K562 (cell line): ENCODE data around the gene IL17RB. TPM values are rescaled to one million over a fixed set of nuclear protein-coding genes. Genes with fewer than 3 reads are reported as not detected.

Source experiments
- ATF1 ChIP-seq, 2 experiments: fragments of 450-650 bp in 1 of 2; IDR thresholded peaks; 2 replicates each; pipeline ENCODE4 v1.6.1; 2016; ENCODE audit warnings: missing compliant biosample characterization in 1 of 2, missing genetic modification characterization in 1 of 2
- BMI1 ChIP-seq: fragments of 150-350 bp; IDR thresholded peaks from 2 replicates; pipeline ENCODE4 v1.6.1; 2014; ENCODE audit warnings: low read length
- CCNT2 ChIP-seq: IDR thresholded peaks from 2 replicates; pipeline ENCODE4 v1.6.1; 2011; ENCODE audit warnings: borderline replicate concordance, low read depth, mild to moderate bottlenecking, moderate library complexity, mixed read lengths, low read length; ENCODE audit not compliant: insufficient read length; ENCODE audit errors: extremely low read depth
- DIDO1 ChIP-seq: fragments of 450-650 bp; IDR thresholded peaks from 2 replicates; pipeline ENCODE4 v1.6.1; 2016; ENCODE audit warnings: low read depth, missing biosample characterization, missing genetic modification characterization
- HDAC1 ChIP-seq, 2 experiments: fragments of 450-650 bp; IDR thresholded peaks; 2 replicates each; pipeline ENCODE4 v1.6.1; 2016 to 2017; ENCODE audit warnings: inconsistent platforms in 1 of 2, mild to moderate bottlenecking in 1 of 2, moderate library complexity in 1 of 2
- IFI16 ChIP-seq: fragments of 250-450 bp; sonication (Bioruptor Pico); IDR thresholded peaks from 2 replicates; pipeline ENCODE4 v2.1.2; 2022; ENCODE audit warnings: mild to moderate bottlenecking, inconsistent platforms
- KLF6 ChIP-seq: fragments of 250-450 bp; sonication (Bioruptor Pico); IDR thresholded peaks from 2 replicates; pipeline ENCODE4 v1.4.0; 2020; ENCODE audit warnings: mild to moderate bottlenecking, moderate library complexity, borderline replicate concordance
- MTF1 ChIP-seq: fragments of 250-450 bp; sonication (Bioruptor Pico); IDR thresholded peaks from 2 replicates; pipeline ENCODE4 v1.9.0; 2021; ENCODE audit warnings: moderate library complexity, mild to moderate bottlenecking, inconsistent platforms, borderline replicate concordance
- PHF8 ChIP-seq: fragments of 200-600 bp; sonication (generic); IDR thresholded peaks from 2 replicates; pipeline ENCODE4 v1.6.1; 2012; ENCODE audit warnings: mixed run types, mild to moderate bottlenecking, inconsistent platforms, low read length, moderate library complexity, borderline replicate concordance
- POLR2B ChIP-seq: fragments of 450-650 bp; IDR thresholded peaks from 2 replicates; pipeline ENCODE4 v1.6.1; 2018; ENCODE audit warnings: low read depth; ENCODE audit not compliant: partially characterized antibody
- SREBF2 ChIP-seq: sonication (generic); formaldehyde crosslinking; IDR thresholded peaks from 2 replicates; pipeline ENCODE4 v1.4.0; 2020; ENCODE audit warnings: mild to moderate bottlenecking, missing genetic modification reagents
- TAF7 ChIP-seq: fragments of 450-650 bp; IDR thresholded peaks from 2 replicates; pipeline ENCODE4 v1.6.1; 2016; ENCODE audit warnings: missing genetic modification characterization, missing compliant biosample characterization
- TAL1 ChIP-seq: fragments of 450-650 bp; IDR thresholded peaks from 2 replicates; pipeline ENCODE4 v1.6.1; 2016; ENCODE audit warnings: mild to moderate bottlenecking
- ZNF121 ChIP-seq: sonication (generic); formaldehyde crosslinking; conservative IDR thresholded peaks from 2 replicates; pipeline ENCODE4 v1.8.0; 2022; ENCODE audit warnings: missing genetic modification reagents
- polyA plus RNA-seq, 8 experiments: library from polyadenylated mRNA; depleted of rRNA in 4 of 8; stranded (reverse) in 5 of 8; unstranded in 3 of 8; fragments of >200 nt; fragmentation: Nextera tagmentation in 2 of 8; fragmentation: Illumina TruSeq in 1 of 8; extraction: Ambion mirVana in 2 of 8; extraction: Trizol in 1 of 8; gene quantifications; 2 replicates each; pipeline versions ENCODE4 v1.2.1 to v1.2.3, GENCODE V29; 2011 to 2014; ENCODE audit warnings: inconsistent platforms in 1 of 8, missing spikeins in 1 of 8
- total RNA-seq, 7 experiments: library from RNA; depleted of rRNA in 6 of 7; stranded (reverse); fragments of >200 nt in 6 of 7; fragmentation: Illumina TruSeq in 2 of 7; extraction: Trizol in 2 of 7; gene quantifications; 2 replicates each; pipeline versions ENCODE4 v1.2.1 to v1.2.3, GENCODE V29; 2011 to 2021; ENCODE audit warnings: low replicate concordance in 1 of 7
- TF ChIP-seq, protein P1 (sequence below): sonication (generic); formaldehyde crosslinking; IDR thresholded peaks from 2 replicates; pipeline ENCODE4 v1.8.0; 2023; ENCODE audit warnings: mild to moderate bottlenecking, missing genetic modification reagents
- TF ChIP-seq, protein P2 (sequence below): fragments of 450-650 bp; formaldehyde crosslinking; conservative IDR thresholded peaks from 2 replicates; pipeline ENCODE4 v1.4.0; 2022; ENCODE audit warnings: mild to moderate bottlenecking, missing genetic modification characterization
- TF ChIP-seq, protein P3 (sequence below): fragments of 250-450 bp; sonication (Bioruptor Pico); IDR thresholded peaks from 2 replicates; pipeline ENCODE4 v1.8.0; 2022; ENCODE audit warnings: inconsistent platforms
- TF ChIP-seq, protein P4 (sequence below): fragments of 250-450 bp; sonication (Bioruptor Pico); IDR thresholded peaks from 2 replicates; pipeline ENCODE4 v1.9.0; 2021; ENCODE audit warnings: mild to moderate bottlenecking
- TF ChIP-seq, protein P5 (sequence below): IDR thresholded peaks from 2 replicates; pipeline ENCODE4 v1.6.1; 2014; ENCODE audit warnings: antibody characterized with exemption

The IL17RB gene
- total and polyA plus RNA-seq, 9 of the 15 experiments (the other 6 are each of a cell fraction or from before 2014, with no cell fraction given): 1.1 to 4.1 (median 1.7) TPM

DNA sequence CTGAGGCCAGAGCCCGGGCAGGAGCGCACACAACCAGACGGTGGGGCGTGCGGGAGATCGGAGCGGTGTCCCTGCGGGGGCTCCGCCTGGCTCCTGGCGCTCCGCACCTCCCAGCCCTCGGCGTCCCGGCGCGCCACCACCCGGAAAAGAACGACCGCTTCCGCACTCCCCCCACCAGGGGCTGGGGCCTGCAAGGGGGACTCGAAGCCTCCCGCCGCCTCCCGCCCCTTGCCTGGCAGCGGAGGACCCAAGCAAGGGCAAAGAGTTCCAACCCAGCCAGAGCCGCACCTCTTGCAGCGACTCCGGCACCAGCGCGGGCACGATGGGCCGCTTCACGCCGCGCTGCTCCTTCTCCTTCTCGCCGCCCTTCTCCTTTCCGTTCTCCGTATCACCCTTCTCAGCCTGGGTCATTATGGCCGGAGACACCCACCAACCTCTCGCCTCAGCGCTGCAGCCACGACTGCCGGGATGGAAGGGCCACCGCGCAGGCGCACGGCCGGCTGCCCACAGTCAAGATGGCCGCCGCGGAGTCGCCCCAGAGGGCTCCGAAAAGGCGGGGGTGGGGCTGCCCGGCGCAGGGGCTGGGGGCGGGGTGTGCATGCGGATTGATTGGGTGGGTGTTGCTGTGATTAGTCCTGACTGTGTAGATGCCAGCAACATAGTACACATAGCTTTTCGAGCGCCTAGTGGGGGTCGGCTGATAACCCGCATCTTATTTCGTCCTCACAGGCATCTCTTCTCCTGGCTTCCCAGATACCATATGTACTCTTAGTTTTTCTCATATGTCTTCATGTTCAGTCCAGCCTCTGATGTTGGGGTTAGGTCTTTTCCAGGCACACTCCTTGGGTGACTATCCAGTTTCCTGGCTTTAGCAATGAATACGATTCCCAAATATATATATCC is 35.6 kb downstream of the IL17RB start, which contains the start of gene ACTR8 (continued):
- TF ChIP-seq MTF1 (CRISPR knock-in tag) (no peak), POLR2B (peak; percentile 82), TAF7 (tag) (peak; percentile 90), CCNT2 (peak; percentile 44), PHF8 (peak; percentile 87; the same call in 1 of the 2 replicates), BMI1 (no peak), IFI16 (no peak), SREBF2 (CRISPR knock-in tag) (no peak), HDAC1 (IDR thresholded peaks at IDR 0.05) (peak in 1 of 2 experiments; percentile 64; a peak in 2 of 4 replicates), DIDO1 (tag) (no peak), ATF1 (CRISPR knock-in tag; IDR thresholded peaks at IDR 0.05) (no peak), ATF1 (tag; IDR thresholded peaks at IDR 0.05) (peak; percentile 46), KLF6 (CRISPR knock-in tag) (no peak), ZNF121 (CRISPR knock-in tag) (no peak), TAL1 (no peak)
- TF ChIP-seq, protein P1, sequence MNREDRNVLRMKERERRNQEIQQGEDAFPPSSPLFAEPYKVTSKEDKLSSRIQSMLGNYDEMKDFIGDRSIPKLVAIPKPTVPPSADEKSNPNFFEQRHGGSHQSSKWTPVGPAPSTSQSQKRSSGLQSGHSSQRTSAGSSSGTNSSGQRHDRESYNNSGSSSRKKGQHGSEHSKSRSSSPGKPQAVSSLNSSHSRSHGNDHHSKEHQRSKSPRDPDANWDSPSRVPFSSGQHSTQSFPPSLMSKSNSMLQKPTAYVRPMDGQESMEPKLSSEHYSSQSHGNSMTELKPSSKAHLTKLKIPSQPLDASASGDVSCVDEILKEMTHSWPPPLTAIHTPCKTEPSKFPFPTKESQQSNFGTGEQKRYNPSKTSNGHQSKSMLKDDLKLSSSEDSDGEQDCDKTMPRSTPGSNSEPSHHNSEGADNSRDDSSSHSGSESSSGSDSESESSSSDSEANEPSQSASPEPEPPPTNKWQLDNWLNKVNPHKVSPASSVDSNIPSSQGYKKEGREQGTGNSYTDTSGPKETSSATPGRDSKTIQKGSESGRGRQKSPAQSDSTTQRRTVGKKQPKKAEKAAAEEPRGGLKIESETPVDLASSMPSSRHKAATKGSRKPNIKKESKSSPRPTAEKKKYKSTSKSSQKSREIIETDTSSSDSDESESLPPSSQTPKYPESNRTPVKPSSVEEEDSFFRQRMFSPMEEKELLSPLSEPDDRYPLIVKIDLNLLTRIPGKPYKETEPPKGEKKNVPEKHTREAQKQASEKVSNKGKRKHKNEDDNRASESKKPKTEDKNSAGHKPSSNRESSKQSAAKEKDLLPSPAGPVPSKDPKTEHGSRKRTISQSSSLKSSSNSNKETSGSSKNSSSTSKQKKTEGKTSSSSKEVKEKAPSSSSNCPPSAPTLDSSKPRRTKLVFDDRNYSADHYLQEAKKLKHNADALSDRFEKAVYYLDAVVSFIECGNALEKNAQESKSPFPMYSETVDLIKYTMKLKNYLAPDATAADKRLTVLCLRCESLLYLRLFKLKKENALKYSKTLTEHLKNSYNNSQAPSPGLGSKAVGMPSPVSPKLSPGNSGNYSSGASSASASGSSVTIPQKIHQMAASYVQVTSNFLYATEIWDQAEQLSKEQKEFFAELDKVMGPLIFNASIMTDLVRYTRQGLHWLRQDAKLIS (CRISPR knock-in tag): no peak
- TF ChIP-seq, protein P2, sequence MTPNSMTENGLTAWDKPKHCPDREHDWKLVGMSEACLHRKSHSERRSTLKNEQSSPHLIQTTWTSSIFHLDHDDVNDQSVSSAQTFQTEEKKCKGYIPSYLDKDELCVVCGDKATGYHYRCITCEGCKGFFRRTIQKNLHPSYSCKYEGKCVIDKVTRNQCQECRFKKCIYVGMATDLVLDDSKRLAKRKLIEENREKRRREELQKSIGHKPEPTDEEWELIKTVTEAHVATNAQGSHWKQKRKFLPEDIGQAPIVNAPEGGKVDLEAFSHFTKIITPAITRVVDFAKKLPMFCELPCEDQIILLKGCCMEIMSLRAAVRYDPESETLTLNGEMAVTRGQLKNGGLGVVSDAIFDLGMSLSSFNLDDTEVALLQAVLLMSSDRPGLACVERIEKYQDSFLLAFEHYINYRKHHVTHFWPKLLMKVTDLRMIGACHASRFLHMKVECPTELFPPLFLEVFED: no peak
- TF ChIP-seq, protein P3, sequence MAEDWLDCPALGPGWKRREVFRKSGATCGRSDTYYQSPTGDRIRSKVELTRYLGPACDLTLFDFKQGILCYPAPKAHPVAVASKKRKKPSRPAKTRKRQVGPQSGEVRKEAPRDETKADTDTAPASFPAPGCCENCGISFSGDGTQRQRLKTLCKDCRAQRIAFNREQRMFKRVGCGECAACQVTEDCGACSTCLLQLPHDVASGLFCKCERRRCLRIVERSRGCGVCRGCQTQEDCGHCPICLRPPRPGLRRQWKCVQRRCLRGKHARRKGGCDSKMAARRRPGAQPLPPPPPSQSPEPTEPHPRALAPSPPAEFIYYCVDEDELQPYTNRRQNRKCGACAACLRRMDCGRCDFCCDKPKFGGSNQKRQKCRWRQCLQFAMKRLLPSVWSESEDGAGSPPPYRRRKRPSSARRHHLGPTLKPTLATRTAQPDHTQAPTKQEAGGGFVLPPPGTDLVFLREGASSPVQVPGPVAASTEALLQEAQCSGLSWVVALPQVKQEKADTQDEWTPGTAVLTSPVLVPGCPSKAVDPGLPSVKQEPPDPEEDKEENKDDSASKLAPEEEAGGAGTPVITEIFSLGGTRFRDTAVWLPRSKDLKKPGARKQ (CRISPR knock-in tag): no peak
- TF ChIP-seq, protein P4, sequence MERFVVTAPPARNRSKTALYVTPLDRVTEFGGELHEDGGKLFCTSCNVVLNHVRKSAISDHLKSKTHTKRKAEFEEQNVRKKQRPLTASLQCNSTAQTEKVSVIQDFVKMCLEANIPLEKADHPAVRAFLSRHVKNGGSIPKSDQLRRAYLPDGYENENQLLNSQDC (CRISPR knock-in tag): no peak
- TF ChIP-seq, protein P5, sequence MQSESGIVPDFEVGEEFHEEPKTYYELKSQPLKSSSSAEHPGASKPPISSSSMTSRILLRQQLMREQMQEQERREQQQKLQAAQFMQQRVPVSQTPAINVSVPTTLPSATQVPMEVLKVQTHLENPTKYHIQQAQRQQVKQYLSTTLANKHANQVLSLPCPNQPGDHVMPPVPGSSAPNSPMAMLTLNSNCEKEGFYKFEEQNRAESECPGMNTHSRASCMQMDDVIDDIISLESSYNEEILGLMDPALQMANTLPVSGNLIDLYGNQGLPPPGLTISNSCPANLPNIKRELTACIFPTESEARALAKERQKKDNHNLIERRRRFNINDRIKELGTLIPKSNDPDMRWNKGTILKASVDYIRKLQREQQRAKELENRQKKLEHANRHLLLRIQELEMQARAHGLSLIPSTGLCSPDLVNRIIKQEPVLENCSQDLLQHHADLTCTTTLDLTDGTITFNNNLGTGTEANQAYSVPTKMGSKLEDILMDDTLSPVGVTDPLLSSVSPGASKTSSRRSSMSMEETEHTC: no peak
